Measurements from ENCODE around the gene PCDHGA6. TPM values are rescaled to one million over a fixed set of nuclear protein-coding genes. Genes with fewer than 3 reads are reported as not detected.

PCDHGA6 gene
- total and polyA plus RNA-seq, 9 of the 15 experiments (the other 6 are each of a cell fraction or from before 2014, with no cell fraction given), result 0.01 to 0.18 (median 0.09) TPM; not detected in 1

- TF ChIP-seq REST (IDR thresholded peaks at IDR 0.05; ENCODE audit: borderline replicate concordance), result peak; percentile 15; the same call in 1 of the 2 replicates
- no peak for TF ChIP-seq REST (CRISPR knock-in tag; IDR thresholded peaks at IDR 0.05; ENCODE audit: low read depth)
- TF ChIP-seq CREBBP (IDR thresholded peaks at IDR 0.05; ENCODE audit: low read depth, low read length), result no peak
- TF ChIP-seq, protein P1, sequence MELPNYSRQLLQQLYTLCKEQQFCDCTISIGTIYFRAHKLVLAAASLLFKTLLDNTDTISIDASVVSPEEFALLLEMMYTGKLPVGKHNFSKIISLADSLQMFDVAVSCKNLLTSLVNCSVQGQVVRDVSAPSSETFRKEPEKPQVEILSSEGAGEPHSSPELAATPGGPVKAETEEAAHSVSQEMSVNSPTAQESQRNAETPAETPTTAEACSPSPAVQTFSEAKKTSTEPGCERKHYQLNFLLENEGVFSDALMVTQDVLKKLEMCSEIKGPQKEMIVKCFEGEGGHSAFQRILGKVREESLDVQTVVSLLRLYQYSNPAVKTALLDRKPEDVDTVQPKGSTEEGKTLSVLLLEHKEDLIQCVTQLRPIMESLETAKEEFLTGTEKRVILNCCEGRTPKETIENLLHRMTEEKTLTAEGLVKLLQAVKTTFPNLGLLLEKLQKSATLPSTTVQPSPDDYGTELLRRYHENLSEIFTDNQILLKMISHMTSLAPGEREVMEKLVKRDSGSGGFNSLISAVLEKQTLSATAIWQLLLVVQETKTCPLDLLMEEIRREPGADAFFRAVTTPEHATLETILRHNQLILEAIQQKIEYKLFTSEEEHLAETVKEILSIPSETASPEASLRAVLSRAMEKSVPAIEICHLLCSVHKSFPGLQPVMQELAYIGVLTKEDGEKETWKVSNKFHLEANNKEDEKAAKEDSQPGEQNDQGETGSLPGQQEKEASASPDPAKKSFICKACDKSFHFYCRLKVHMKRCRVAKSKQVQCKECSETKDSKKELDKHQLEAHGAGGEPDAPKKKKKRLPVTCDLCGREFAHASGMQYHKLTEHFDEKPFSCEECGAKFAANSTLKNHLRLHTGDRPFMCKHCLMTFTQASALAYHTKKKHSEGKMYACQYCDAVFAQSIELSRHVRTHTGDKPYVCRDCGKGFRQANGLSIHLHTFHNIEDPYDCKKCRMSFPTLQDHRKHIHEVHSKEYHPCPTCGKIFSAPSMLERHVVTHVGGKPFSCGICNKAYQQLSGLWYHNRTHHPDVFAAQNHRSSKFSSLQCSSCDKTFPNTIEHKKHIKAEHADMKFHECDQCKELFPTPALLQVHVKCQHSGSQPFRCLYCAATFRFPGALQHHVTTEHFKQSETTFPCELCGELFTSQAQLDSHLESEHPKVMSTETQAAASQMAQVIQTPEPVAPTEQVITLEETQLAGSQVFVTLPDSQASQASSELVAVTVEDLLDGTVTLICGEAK (IDR thresholded peaks at IDR 0.05), result 0 out of 2 replicates have a peak, but pooled peaks have one; percentile 18
- TF ChIP-seq, protein P1 (CRISPR knock-in tag; IDR thresholded peaks at IDR 0.05), result no peak
- no peak for TF ChIP-seq ZNF316 (IDR thresholded peaks at IDR 0.05)
These were observed 13.8 kb upstream of the PCDHGA6 start, which contains the start of gene PCDHGB2 (continued) for GRCh38 chr5:141359790-141360426.
